ENCODE measurements around the gene FAM9C.

DNA sequence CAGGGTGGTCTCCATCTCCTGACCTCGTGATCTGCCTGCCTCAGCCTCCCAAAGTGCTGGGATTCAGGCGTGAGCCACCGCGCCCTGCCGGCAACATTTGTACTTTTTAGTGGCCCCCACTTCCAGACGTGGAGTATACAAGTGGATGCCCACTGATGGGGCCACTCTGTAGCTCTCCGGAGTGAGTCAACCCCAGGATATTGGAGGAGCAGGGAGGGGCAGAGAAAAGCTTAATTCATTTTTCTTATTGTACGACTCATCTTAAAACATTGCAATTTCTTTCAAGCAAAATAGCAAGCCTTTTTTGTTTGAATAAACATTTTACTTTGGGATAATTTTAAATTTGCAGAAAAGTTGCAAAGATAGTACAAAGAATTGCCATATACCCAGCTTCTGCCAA is 34.6 kb downstream of the FAM9C start:
- TF ChIP-seq EZH2 (IDR thresholded peaks at IDR 0.05; ENCODE audit: insufficient read depth, low read length) (no peak), CTCF (IDR thresholded peaks at IDR 0.05; ENCODE audit: insufficient read depth, low read depth, low read length) (no peak)

All from astrocyte (in vitro differentiated cells and primary cell).